GM18526 (cell line): ENCODE data around the gene SELENOS.

Experiments used
- POLR2A ChIP-seq: IDR thresholded peaks from 3 replicates; pipeline ENCODE4 v1.6.1; 2011; ENCODE audit not compliant: insufficient read length; ENCODE audit errors: extremely low read depth

Gene SELENOS

GRCh38 chr15:101266034-101266433, 11.3 kb downstream of the SELENOS start:
- no peak for TF ChIP-seq POLR2A

- no peak for TF ChIP-seq POLR2A
Observed at GRCh38 chr15:101264911-101265641, 12.2 kb downstream of the SELENOS start.

GRCh38 chr15:101264011-101264410, 13.3 kb downstream of the SELENOS start:
- no peak for TF ChIP-seq POLR2A

- no peak for TF ChIP-seq POLR2A
Observed at GRCh38 chr15:101262551-101262950, 14.7 kb downstream of the SELENOS start.

- TF ChIP-seq POLR2A = no peak
Observed at GRCh38 chr15:101258238-101259144, 18.8 kb downstream of the SELENOS start.

- no peak for TF ChIP-seq POLR2A
Observed at GRCh38 chr15:101256757-101257156, 20.5 kb downstream of the SELENOS start.

GRCh38 chr15:101255615-101256241, 21.6 kb downstream of the SELENOS start:
- TF ChIP-seq POLR2A = no peak

- TF ChIP-seq POLR2A = no peak
Observed at GRCh38 chr15:101255051-101255395, 22.3 kb downstream of the SELENOS start.

GRCh38 chr15:101254157-101255050, 22.9 kb downstream of the SELENOS start:
- no peak for TF ChIP-seq POLR2A

- TF ChIP-seq POLR2A = no peak
Observed at GRCh38 chr15:101252836-101253235, 24.4 kb downstream of the SELENOS start.

GRCh38 chr15:101251830-101252820, 25.2 kb downstream of the SELENOS start, which contains the start of gene CHSY1:
Gene CHSY1, minus strand, starts transcription at chr15:101252048. Its CDS starts 592 bp downstream, at chr15:101251456.
- peak; percentile 77 for TF ChIP-seq POLR2A

GRCh38 chr15:101250873-101251829, 26.1 kb downstream of the SELENOS start:
- no peak for TF ChIP-seq POLR2A
